ENCODE measurements around the gene CALD1. TPM values are rescaled to one million over a fixed set of nuclear protein-coding genes. Genes with fewer than 3 reads are reported as not detected.
A peak's percentile ranks its signal among the peaks of the same experiment; 100 is the strongest.

Gene CALD1
- total RNA-seq, 1 donor from 2014 or later, result 230 TPM

DNA sequence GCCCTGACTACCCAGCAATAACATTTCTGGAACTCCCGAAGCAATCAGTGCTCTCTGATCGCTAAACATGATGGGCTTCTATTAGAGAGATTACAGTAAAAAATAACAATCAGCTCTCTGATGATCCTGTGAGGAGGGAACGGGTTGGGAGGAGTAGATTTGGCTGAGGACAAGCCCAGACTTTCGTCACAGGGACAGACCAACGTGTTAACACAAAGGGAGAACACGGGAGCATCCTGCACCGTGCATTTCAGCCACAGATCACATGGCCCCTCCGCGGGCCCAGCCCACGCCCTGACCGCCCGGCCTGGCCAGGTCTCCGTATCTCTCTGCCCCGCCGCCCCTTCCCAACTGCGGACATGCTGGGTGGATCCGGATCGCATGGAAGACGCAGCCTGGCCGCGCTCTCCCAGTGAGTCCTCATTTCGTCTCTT, 111.8 kb downstream of the CALD1 start:
- H3K9me3 Mint-ChIP-seq (ENCODE audit: unreplicated experiment), result no peaks in the 10 kb centered on the region
- DNase-seq (ENCODE audit: low spot score), result peak; percentile 64
- H3K27ac Mint-ChIP-seq (ENCODE audit: unreplicated experiment), result peak overlapping the region; percentile 85
- H3K4me1 Mint-ChIP-seq (ENCODE audit: unreplicated experiment), result peaks cover 37% of the 10 kb centered on the region
- peak overlapping the region; percentile 87 for H3K4me3 Mint-ChIP-seq (ENCODE audit: unreplicated experiment)
- H3K27me3 Mint-ChIP-seq (ENCODE audit: unreplicated experiment), result no peaks in the 10 kb centered on the region
- H3K36me3 Mint-ChIP-seq (ENCODE audit: low read depth, unreplicated experiment), result peaks cover 33% of the 10 kb centered on the region
- TF ChIP-seq CTCF (IDR thresholded peaks at IDR 0.05; ENCODE audit: unreplicated experiment), result no peak

GRCh38 chr7:134891696-134892678, 112.6 kb downstream of the CALD1 start:
- Mint-ChIP-seq H3K4me1 (ENCODE audit: unreplicated experiment) (peaks cover 35% of the 10 kb centered on the region), H3K36me3 (ENCODE audit: low read depth, unreplicated experiment) (peaks cover 39% of the 10 kb centered on the region), H3K27me3 (ENCODE audit: unreplicated experiment) (no peaks in the 10 kb centered on the region), H3K27ac (ENCODE audit: unreplicated experiment) (peak overlapping the region; percentile 85), H3K9me3 (ENCODE audit: unreplicated experiment) (no peaks in the 10 kb centered on the region), H3K4me3 (ENCODE audit: unreplicated experiment) (peak overlapping the region; percentile 87)
- no peak for DNase-seq (ENCODE audit: low spot score)
- TF ChIP-seq CTCF (IDR thresholded peaks at IDR 0.05; ENCODE audit: unreplicated experiment), result no peak

- no peak for DNase-seq (ENCODE audit: low spot score)
- H3K27ac Mint-ChIP-seq (ENCODE audit: unreplicated experiment), result peak overlapping the region; percentile 64
- H3K36me3 Mint-ChIP-seq (ENCODE audit: low read depth, unreplicated experiment), result peaks cover 42% of the 10 kb centered on the region
- H3K4me1 Mint-ChIP-seq (ENCODE audit: unreplicated experiment), result peaks cover 30% of the 10 kb centered on the region
- H3K4me3 Mint-ChIP-seq (ENCODE audit: unreplicated experiment), result peak overlapping the region; percentile 40
- H3K27me3 Mint-ChIP-seq (ENCODE audit: unreplicated experiment), result no peaks in the 10 kb centered on the region
- TF ChIP-seq CTCF (IDR thresholded peaks at IDR 0.05; ENCODE audit: unreplicated experiment), result no peak
- H3K9me3 Mint-ChIP-seq (ENCODE audit: unreplicated experiment), result no peaks in the 10 kb centered on the region
Observed at GRCh38 chr7:134892963-134893362, 113.5 kb downstream of the CALD1 start.

DNA sequence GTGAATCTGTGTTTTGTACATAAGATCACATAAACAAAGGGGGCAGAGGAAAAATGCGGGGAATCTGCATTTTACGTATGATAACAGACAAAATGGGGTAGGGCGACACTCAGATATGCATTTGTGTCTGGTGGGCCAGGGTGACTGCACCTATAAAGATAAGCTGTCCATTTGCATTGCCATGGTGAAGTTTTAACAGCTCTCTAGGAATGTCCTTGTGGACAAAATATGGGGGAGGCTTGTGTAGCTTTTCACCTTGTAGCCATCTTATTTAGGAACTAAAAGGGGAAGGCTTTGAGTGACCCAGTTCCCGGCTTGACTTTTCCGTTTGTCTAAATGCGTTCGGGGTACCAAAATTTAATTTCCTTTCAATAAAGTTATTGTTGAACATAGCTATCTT, 114.5 kb downstream of the CALD1 start:
- TF ChIP-seq CTCF (IDR thresholded peaks at IDR 0.05; ENCODE audit: unreplicated experiment), result no peak
- Mint-ChIP-seq H3K27me3 (ENCODE audit: unreplicated experiment) (no peaks in the 10 kb centered on the region), H3K36me3 (ENCODE audit: low read depth, unreplicated experiment) (peaks cover 39% of the 10 kb centered on the region), H3K4me1 (ENCODE audit: unreplicated experiment) (peaks cover 22% of the 10 kb centered on the region), H3K27ac (ENCODE audit: unreplicated experiment) (peak overlapping the region; percentile 54), H3K9me3 (ENCODE audit: unreplicated experiment) (no peaks in the 10 kb centered on the region), H3K4me3 (ENCODE audit: unreplicated experiment) (no peak overlapping the region)
- DNase-seq (ENCODE audit: low spot score), result no peak

DNA sequence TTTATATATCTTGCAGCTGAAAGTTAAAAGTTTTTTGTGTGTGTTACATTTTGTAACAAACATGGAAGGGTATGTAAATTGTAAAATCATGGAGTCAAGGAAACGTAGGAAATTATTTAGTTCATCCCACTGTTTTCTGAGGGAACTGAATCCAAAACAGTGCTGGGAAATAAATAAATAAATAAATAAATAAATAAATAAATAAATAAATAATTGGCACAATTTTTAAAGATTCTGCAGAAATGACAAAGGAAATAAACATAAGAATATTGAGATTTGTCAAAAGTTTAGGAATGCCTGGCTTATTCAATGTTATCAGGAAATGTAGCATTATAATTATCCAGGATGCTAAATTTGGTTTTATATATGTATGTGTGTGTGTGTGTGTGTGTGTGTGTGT, 115.5 kb downstream of the CALD1 start:
- no peak overlapping the region for H3K4me3 Mint-ChIP-seq (ENCODE audit: unreplicated experiment)
- H3K9me3 Mint-ChIP-seq (ENCODE audit: unreplicated experiment), result no peaks in the 10 kb centered on the region
- peaks cover 22% of the 10 kb centered on the region for H3K4me1 Mint-ChIP-seq (ENCODE audit: unreplicated experiment)
- H3K36me3 Mint-ChIP-seq (ENCODE audit: low read depth, unreplicated experiment), result peaks cover 43% of the 10 kb centered on the region
- TF ChIP-seq CTCF (IDR thresholded peaks at IDR 0.05; ENCODE audit: unreplicated experiment), result no peak
- no peaks in the 10 kb centered on the region for H3K27me3 Mint-ChIP-seq (ENCODE audit: unreplicated experiment)
- no peak overlapping the region for H3K27ac Mint-ChIP-seq (ENCODE audit: unreplicated experiment)
- DNase-seq (ENCODE audit: low spot score), result no peak

Measured in endothelial cell (in vitro differentiated cells).